AG09319 (cell line): Measurements from ENCODE around the gene CPM.

Source experiments
- DNase-seq: peaks from one replicate; pipeline ENCODE4 v3.0.0-alpha.2; 2010; ENCODE audit warnings: low read depth; ENCODE audit errors: extremely low read depth
- CTCF ChIP-seq: IDR thresholded peaks from 2 replicates; pipeline ENCODE4 v1.5.1; 2011; ENCODE audit warnings: low read depth, mild to moderate bottlenecking, inconsistent platforms, low read length, moderate library complexity

Gene CPM

GRCh38 chr12:68963856-68964745 lies 31.1 kb upstream of the CPM start:
- DNase-seq, result no peak
- no peak for TF ChIP-seq CTCF

DNA sequence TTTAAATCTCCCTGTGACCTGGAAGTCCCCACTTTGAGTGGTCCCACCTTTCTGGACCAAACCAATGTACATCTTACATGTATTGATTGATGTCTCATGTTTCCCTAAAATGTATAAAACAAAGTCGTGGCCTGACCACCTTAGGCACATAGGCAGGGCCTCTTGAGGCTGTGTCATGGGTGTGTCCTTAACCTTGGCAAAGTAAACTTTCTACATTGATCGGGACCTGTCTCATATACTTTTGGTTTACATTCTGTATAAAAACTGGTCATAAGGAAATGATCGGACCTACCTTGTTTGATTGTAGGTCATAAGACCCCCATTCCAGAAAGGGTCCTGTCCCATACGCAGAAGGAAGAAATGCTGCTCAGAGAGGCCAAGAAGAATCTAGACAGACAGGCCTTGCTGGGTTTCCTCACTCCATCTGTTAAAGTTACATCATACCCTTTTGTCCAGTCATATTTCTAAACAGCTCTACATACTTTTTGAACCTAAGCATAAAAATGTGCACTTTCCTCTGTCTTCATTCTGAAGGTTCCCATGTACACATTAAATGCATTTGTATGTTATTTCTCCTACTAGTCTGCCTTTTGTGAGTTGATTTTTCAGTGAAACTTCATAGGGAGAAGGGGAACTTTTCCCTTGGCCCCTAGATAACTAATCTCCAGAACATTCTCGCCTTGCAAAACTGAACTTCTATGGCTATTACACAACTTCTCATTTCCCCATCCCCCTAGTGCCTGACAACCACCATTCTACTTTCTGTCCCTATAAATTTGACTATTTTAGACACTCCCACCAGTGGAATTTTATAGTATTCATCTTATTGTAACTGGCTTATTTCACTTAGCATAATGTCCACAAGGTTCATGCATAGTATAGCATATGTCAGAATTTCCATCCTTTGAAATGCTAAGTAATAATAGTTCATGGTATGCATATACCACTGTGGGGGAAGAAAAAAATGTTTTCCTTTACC lies 30.2 kb upstream of the CPM start:
- TF ChIP-seq CTCF, result no peak
- DNase-seq, result no peak

DNA sequence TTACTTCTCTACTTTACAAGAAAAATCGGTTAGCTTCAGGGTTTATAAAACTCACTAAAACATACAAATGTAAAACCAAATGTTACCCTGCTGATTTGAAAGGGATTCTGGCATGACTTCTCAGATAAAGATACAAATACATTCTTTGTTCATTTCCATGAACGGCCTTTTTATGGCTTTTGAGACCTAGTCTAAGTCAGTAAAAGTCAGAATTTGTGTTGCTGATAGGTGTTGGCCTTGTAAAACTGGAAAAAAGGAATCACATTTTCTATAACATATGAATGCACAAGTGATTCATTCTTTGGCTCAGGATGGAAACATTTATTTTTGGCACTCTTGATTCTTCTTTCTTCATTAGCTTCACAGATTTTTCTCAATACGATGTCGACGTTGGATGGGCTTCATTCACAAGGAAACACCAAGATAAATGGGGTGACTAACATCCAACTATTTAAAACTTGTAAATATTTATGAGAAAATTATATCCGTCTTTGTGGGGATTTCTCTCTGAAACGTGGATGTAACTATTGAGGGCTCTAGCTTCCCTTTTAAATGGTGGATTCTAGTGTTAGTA lies 27.0 kb upstream of the CPM start:
- DNase-seq, result no peak
- no peak for TF ChIP-seq CTCF

DNA sequence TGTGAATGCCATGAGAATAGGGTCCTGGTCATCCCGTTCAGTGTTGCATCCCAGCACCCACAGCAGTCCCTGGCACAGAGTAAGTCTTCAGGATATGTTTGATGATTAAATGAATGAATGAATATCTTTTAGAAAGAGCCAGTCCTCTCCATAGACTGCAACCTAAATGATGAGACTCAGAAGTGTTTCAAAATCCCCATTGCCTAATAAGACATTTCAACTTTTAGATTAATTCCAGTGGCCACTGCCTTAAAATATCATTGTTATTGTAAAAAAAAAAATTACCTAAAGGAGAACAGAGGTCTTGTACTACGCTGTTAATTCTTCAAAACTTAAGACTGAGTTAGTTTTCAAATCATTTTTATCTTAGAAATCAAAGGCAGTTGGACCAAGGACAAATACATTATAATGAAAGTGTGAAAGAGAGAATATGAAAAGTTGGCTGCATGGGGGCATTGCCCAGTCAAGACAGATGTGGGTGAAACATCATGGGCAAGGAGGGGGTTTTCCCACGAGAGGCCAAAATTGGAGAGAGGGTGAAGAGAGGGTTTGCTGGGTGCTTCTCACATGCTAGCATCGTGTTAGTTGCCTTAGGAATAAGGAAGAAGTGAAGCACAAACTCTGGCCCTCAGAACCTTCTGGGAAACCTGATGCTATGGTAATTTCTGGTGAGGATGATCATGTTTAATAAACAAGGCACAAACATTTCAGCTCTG lies 26.3 kb upstream of the CPM start:
- no peak for TF ChIP-seq CTCF
- no peak for DNase-seq

GRCh38 chr12:68958322-68958721 lies 25.4 kb upstream of the CPM start:
- TF ChIP-seq CTCF, result no peak
- no peak for DNase-seq

- DNase-seq, result no peak
- no peak for TF ChIP-seq CTCF
Measured at GRCh38 chr12:68957273-68957672, 24.3 kb upstream of the CPM start.
